Chondrocyte (in vitro differentiated cells): ENCODE results near the gene STAU1. TPM values are rescaled to one million over a fixed set of nuclear protein-coding genes. Genes with fewer than 3 reads are reported as not detected.
"Not testable (repeated sequence)": the region's sequence is repeated elsewhere in the genome, so short reads cannot be mapped to it uniquely, and the experiment has no call there.

Experiments used
- DNase-seq: peaks from one replicate; pipeline ENCODE4 v3.0.0; 2021; ENCODE audit warnings: mixed read lengths, low spot score
- H3K27ac Mint-ChIP-seq: one replicate; pipeline ENCODE4 v1.8.0; 2021; ENCODE audit warnings: mild to moderate bottlenecking, moderate library complexity, mixed read lengths; ENCODE audit not compliant: unreplicated experiment
- H3K27me3 Mint-ChIP-seq: 2 replicates; pipeline ENCODE4 v1.8.0; 2021; ENCODE audit warnings: low read depth, mixed read lengths
- H3K36me3 Mint-ChIP-seq: 2 replicates; pipeline ENCODE4 v1.8.0; 2021; ENCODE audit warnings: low read depth, mixed read lengths
- H3K4me1 Mint-ChIP-seq: 2 replicates; pipeline ENCODE4 v1.8.0; 2021; ENCODE audit warnings: low read depth, mild to moderate bottlenecking, mixed read lengths
- H3K4me3 Mint-ChIP-seq: one replicate; pipeline ENCODE4 v1.8.0; 2021; ENCODE audit warnings: mild to moderate bottlenecking, moderate library complexity, mixed read lengths; ENCODE audit not compliant: unreplicated experiment
- H3K9me3 Mint-ChIP-seq: 2 replicates; pipeline ENCODE4 v1.8.0; 2021; ENCODE audit warnings: low read depth, mixed read lengths
- CTCF ChIP-seq: fragments of 200-600 bp; sonication (generic); IDR thresholded peaks from 2 replicates; pipeline ENCODE4 v1.5.0; 2021; ENCODE audit warnings: antibody characterized with exemption, mild to moderate bottlenecking, moderate library complexity
- total RNA-seq: library from RNA; stranded (reverse); gene quantifications from 3 replicates; pipeline ENCODE4 v1.2.1, GENCODE V29; 2021

The STAU1 gene
- total RNA-seq, 1 donor from 2014 or later: 77.2 TPM

DNA sequence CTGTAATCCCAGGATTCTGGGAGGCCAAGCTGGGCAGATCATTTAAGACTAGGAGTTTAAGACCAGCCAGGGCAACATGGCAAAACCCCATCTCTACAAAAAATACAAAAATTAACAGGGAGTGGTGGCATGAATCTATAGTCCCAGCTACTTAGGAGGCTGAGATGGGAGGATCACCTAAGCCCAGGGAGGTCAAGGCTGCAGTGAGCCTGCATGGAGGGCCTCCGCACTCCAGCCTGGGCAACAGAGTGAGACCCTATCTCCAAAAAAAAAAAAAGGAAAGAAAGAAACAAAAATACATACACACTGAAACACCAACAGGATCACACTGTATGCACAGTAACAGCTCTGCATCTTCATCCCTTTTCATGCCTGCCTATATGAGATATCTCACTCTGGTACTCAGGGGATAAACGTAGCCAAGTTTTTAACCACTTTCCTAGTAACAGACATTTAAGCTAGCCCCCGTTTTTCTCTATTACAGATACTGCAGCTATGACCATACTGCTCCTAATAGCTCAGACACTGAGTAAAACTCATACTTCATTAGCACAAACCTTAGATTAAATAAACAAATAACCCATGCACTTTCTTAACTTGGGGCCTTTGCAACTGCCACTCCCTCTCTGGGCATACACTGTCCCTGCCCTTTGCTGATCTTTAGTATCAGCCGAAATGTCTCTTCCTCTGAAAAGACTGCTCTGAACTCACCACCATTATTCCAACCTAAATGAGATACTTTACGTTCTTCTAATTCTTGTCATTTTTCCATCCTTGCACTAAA, 41.5 kb downstream of the STAU1 start:
- peaks cover 12% of the 10 kb centered on the region for H3K36me3 Mint-ChIP-seq
- no peak for TF ChIP-seq CTCF
- no peak overlapping the region for H3K27ac Mint-ChIP-seq

DNA sequence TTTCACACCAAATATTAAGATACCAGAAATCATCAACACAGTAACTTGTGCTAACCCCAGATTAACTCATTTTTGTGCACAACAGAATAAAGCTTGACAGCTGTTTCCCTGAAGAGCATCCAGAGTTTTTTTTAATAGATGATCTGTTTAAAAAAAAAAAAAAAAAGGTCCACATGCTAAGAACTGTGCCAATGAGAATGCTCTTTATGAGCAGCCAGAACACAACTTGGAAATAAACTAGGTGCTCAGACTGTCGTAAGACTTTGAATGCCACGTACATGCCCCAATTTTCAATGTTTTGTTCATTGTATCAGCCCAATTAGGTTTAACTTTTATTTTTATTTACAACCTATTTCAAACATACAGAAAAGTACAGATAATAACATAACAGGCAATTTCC, 47.3 kb downstream of the STAU1 start:
- Mint-ChIP-seq H3K9me3 (no peaks in the 10 kb centered on the region), H3K27me3 (no peaks in the 10 kb centered on the region), H3K4me1 (peaks cover 3% of the 10 kb centered on the region), H3K36me3 (peaks cover 3% of the 10 kb centered on the region), H3K4me3 (no peak overlapping the region), H3K27ac (no peak overlapping the region)
- DNase-seq: no peak
- no peak for TF ChIP-seq CTCF

More for the DNA sequence above, 41.5 kb downstream of the STAU1 start:
- Mint-ChIP-seq H3K9me3 (no peaks in the 10 kb centered on the region), H3K4me1 (peaks cover 3% of the 10 kb centered on the region), H3K27me3 (no peaks in the 10 kb centered on the region), H3K4me3 (no peak overlapping the region)
- no peak for DNase-seq

GRCh38 chr20:49140411-49140810, 47.7 kb downstream of the STAU1 start:
- H3K4me1 Mint-ChIP-seq: peaks cover 3% of the 10 kb centered on the region

DNA sequence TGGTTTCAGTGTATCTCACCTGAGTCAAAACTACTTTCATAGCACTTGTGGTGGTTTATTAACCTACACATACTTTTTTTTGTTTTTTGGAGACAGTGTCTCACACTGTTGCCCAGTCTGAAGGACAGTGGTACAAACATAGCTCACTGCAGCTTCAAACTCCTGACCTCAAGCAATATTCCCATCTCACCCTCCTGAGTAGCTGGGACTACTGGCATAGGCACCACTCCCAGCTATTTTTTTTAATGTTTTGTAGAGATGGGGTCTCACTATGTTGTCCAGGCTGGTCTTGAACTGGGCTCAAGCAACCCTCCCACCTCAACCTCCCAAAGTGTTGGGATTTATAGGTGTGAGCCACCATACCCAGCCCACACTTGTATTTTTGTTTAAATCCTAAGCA, 49.7 kb downstream of the STAU1 start:
- Mint-ChIP-seq H3K9me3 (no peaks in the 10 kb centered on the region), H3K27ac (no peak overlapping the region), H3K4me3 (no peak overlapping the region), H3K27me3 (no peaks in the 10 kb centered on the region), H3K4me1 (peaks cover 6% of the 10 kb centered on the region), H3K36me3 (peaks cover 9% of the 10 kb centered on the region)
- no peak for TF ChIP-seq CTCF
- no peak for DNase-seq

More at GRCh38 chr20:49140411-49140810, 47.7 kb downstream of the STAU1 start:
- no peak for TF ChIP-seq CTCF
- peaks cover 3% of the 10 kb centered on the region for H3K36me3 Mint-ChIP-seq
- H3K27me3 Mint-ChIP-seq: no peaks in the 10 kb centered on the region
- no peaks in the 10 kb centered on the region for H3K9me3 Mint-ChIP-seq
- H3K27ac Mint-ChIP-seq: no peak overlapping the region
- no peak overlapping the region for H3K4me3 Mint-ChIP-seq
- DNase-seq: no peak

DNA sequence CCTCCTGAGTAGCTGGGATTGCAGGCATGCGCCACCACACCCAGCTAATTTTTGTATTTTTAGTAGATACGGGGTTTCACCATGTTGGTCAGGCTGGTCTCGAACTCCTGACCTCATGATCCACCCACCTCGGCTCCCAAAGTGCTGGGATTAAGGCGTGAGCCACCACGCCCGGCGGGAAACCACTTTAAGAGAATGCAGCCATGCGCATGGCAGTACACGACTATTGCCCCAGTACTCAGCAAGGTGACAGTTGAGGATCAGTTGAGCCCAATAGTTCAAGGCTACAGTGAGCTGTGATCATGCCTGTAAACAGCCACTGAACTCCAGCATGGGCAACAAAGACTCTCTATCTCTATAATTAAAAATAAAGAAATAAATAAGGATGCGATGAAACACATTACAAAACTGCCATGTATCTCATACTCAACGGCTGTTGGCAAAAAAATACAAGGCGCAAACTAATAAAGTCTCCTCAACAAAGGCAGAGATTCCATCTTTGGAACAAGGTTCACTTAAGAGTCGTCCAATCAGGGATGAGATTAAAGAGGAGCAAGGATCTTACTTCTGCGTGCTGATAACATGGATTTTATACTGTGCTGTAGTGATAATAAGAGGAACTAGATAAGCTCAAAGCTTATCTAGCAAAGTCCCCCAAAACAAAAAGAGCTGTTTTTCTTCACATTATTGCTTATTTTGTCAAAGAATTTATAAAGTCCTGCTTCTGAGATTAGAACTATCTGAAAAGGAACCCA, 51.1 kb downstream of the STAU1 start:
- DNase-seq: no peak
- Mint-ChIP-seq H3K27ac (no peak overlapping the region), H3K4me3 (no peak overlapping the region), H3K4me1 (peaks cover 14% of the 10 kb centered on the region), H3K36me3 (peaks cover 7% of the 10 kb centered on the region), H3K27me3 (no peaks in the 10 kb centered on the region), H3K9me3 (no peaks in the 10 kb centered on the region)
- no peak for TF ChIP-seq CTCF

DNA sequence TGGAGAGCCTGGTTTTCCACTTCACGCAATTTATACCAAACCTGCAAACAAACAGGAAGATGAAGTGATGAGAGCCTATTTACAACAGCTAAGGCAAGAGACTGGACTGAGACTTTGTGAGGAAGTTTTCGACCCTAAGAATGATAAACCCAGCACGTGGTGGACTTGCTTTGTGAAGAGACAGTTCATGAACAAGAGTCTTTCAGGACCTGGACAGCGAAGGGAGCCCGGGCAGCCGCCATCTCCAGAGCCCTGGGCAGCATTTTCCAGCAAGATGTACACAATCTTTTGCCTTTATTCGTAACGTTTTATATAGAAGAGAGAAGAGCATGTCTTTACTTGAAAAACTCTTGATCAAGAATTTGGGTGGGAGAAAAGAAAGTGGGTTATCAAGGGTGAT, 53.3 kb downstream of the STAU1 start:
- H3K4me3 Mint-ChIP-seq, H3K27me3 Mint-ChIP-seq, DNase-seq, H3K9me3 Mint-ChIP-seq, H3K36me3 Mint-ChIP-seq, H3K27ac Mint-ChIP-seq: not testable (repeated sequence)
- peaks cover 10% of the 10 kb centered on the region for H3K4me1 Mint-ChIP-seq
